IMR-90 (cell line): ENCODE measurements around the gene SNRNP40. TPM values are rescaled to one million over a fixed set of nuclear protein-coding genes. Genes with fewer than 3 reads are reported as not detected.

Experiments
- ATAC-seq: fragments of 200-7000 bp; cut with Tn5 transposase; 2 replicates; pipeline ENCODE4 v1.9.1; 2020; ENCODE audit warnings: low read depth, mild to moderate bottlenecking, moderate library complexity
- BruUV-seq: library from RNA; stranded (reverse); fragments of 400-500 nt; replicated peaks from 2 replicates; lab custom pipeline; 2021; lab: Mats Ljungman, UMichigan
- CTCF ChIA-PET: fragments of 300-600 bp; formaldehyde crosslinking; extraction: SDS; loops from one replicate; lab custom pipeline; 2021; ENCODE audit warnings: antibody characterized with exemption; lab: Yijun Ruan, JAX
- POLR2A ChIA-PET: fragments of 300-600 bp; sonication (Branson Sonifier 250); formaldehyde crosslinking; loops from one replicate; lab custom pipeline; 2022; ENCODE audit warnings: antibody characterized with exemption; ENCODE audit not compliant: unreplicated experiment; lab: Charles Lee
- DNase-seq: peaks from one replicate; pipeline ENCODE4 v3.0.0; 2013
- H2AFZ ChIP-seq: replicated peaks from 2 replicates; pipeline ENCODE3; 2013; ENCODE audit warnings: low read length, mild to moderate bottlenecking; ENCODE audit not compliant: poor library complexity
- H2AK5ac ChIP-seq: 2 replicates; pipeline ENCODE4 v1.6.1; 2013; ENCODE audit warnings: low read depth, low read length, inconsistent platforms
- H2AK9ac ChIP-seq: replicated peaks from 2 replicates; pipeline ENCODE3; 2013; ENCODE audit warnings: mild to moderate bottlenecking, low read depth, low read length, moderate library complexity; ENCODE audit not compliant: poor library complexity
- H2BK120ac ChIP-seq: 2 replicates; pipeline ENCODE4 v1.6.1; 2013; ENCODE audit warnings: low read depth, low read length, inconsistent platforms
- H2BK15ac ChIP-seq: 3 replicates; pipeline ENCODE4 v1.6.1; 2013; ENCODE audit warnings: low read depth, low read length, inconsistent platforms
- H2BK20ac ChIP-seq: 2 replicates; pipeline ENCODE4 v1.6.1; 2013; ENCODE audit warnings: low read depth, mild to moderate bottlenecking, inconsistent platforms, low read length, moderate library complexity
- H2BK5ac ChIP-seq: 2 replicates; pipeline ENCODE4 v1.6.1; 2013; ENCODE audit warnings: mild to moderate bottlenecking, low read depth, low read length, inconsistent platforms; ENCODE audit not compliant: poor library complexity, severe bottlenecking
- H3K14ac ChIP-seq: replicated peaks from 2 replicates; pipeline ENCODE4 v1.6.1; 2013; ENCODE audit warnings: low read depth, low read length, inconsistent platforms
- H3K18ac ChIP-seq: 2 replicates; pipeline ENCODE4 v1.6.1; 2013; ENCODE audit warnings: low read depth, low read length, control low read depth
- H3K23ac ChIP-seq: 2 replicates; pipeline ENCODE4 v1.6.1; 2013; ENCODE audit warnings: low read depth, low read length, inconsistent platforms
- H3K27ac ChIP-seq: 2 replicates; pipeline ENCODE4 v1.5.1; 2013; ENCODE audit warnings: mild to moderate bottlenecking, control low read depth, low read length; ENCODE audit not compliant: insufficient read depth
- H3K27me3 ChIP-seq: 2 replicates; pipeline ENCODE4 v1.6.1; 2013; ENCODE audit warnings: low read length; ENCODE audit not compliant: control insufficient read depth, insufficient read depth
- H3K36me3 ChIP-seq: 2 replicates; pipeline ENCODE4 v1.6.1; 2013; ENCODE audit warnings: low read length, mixed read lengths; ENCODE audit not compliant: control insufficient read depth, insufficient read depth
- H3K4ac ChIP-seq: 2 replicates; pipeline ENCODE4 v1.6.1; 2013; ENCODE audit warnings: low read depth, low read length, inconsistent platforms
- H3K4me1 ChIP-seq: 2 replicates; pipeline ENCODE4 v1.6.1; 2013; ENCODE audit warnings: low read length, mixed read lengths; ENCODE audit not compliant: control insufficient read depth, insufficient read depth
- H3K4me2 ChIP-seq: 2 replicates; pipeline ENCODE4 v1.6.1; 2013; ENCODE audit warnings: low read depth, mild to moderate bottlenecking, control low read depth, low read length, moderate library complexity
- H3K4me3 ChIP-seq: 2 replicates; pipeline ENCODE4 v1.5.1; 2013; ENCODE audit warnings: low read depth, mild to moderate bottlenecking, control low read depth, low read length, moderate library complexity; ENCODE audit not compliant: insufficient read depth
- H3K56ac ChIP-seq: 2 replicates; pipeline ENCODE4 v1.6.1; 2013; ENCODE audit warnings: low read length, inconsistent platforms; ENCODE audit not compliant: insufficient read depth; ENCODE audit errors: extremely low read depth
- H3K79me1 ChIP-seq, 2 experiments: 2 replicates each; pipeline ENCODE4 v1.6.1; 2013; ENCODE audit warnings: low read length in 2 of 2, inconsistent platforms in 1 of 2, low read depth in 1 of 2
- H3K9ac ChIP-seq: 2 replicates; pipeline ENCODE4 v1.6.1; 2013; ENCODE audit warnings: low read depth, low read length, control low read depth
- H3K9me1 ChIP-seq: 2 replicates; pipeline ENCODE4 v1.6.1; 2013; ENCODE audit warnings: low read length, inconsistent platforms; ENCODE audit not compliant: insufficient read depth
- H3K9me3 ChIP-seq: 2 replicates; pipeline ENCODE4 v1.6.1; 2013; ENCODE audit warnings: low read length; ENCODE audit not compliant: control insufficient read depth, insufficient read depth
- H4K20me1 ChIP-seq: 2 replicates; pipeline ENCODE4 v1.6.1; 2013; ENCODE audit warnings: low read length, inconsistent platforms; ENCODE audit not compliant: insufficient read depth
- H4K5ac ChIP-seq: 2 replicates; pipeline ENCODE4 v1.6.1; 2013; ENCODE audit warnings: mild to moderate bottlenecking, low read depth, low read length, control low read depth
- H4K8ac ChIP-seq, 2 experiments: 2 replicates each; pipeline ENCODE4 v1.6.1; 2013; ENCODE audit warnings: low read depth in 2 of 2, low read length in 2 of 2, control low read depth in 1 of 2, inconsistent platforms in 1 of 2
- H4K91ac ChIP-seq: 2 replicates; pipeline ENCODE4 v1.6.1; 2013; ENCODE audit warnings: low read depth, low read length, inconsistent platforms; ENCODE audit not compliant: insufficient read depth
- MAZ ChIP-seq: IDR thresholded peaks from 2 replicates; pipeline ENCODE4 v1.6.1; 2012; ENCODE audit warnings: low read depth, mild to moderate bottlenecking, low read length, improper control_type of control experiment, moderate library complexity, borderline replicate concordance
- MXI1 ChIP-seq: IDR thresholded peaks from 2 replicates; pipeline ENCODE4 v1.6.1; 2012; ENCODE audit warnings: low read depth, mild to moderate bottlenecking, low read length, moderate library complexity, borderline replicate concordance
- NFE2L2 ChIP-seq: fragments of 150-350 bp; IDR thresholded peaks from 2 replicates; pipeline ENCODE4 v1.6.1; 2016; ENCODE audit warnings: low read depth, mild to moderate bottlenecking, low read length
- RAD21 ChIP-seq: IDR thresholded peaks from 2 replicates; pipeline ENCODE4 v1.6.1; 2012; ENCODE audit warnings: low read length, improper control_type of control experiment
- SMC3 ChIP-seq: fragments of 150-350 bp; IDR thresholded peaks from 2 replicates; pipeline ENCODE4 v1.6.1; 2016; ENCODE audit warnings: low read depth, mild to moderate bottlenecking, antibody characterized with exemption, low read length, moderate library complexity
- WGBS, 2 experiments: methylation state at CpG; one replicate each; pipeline versions ENCODE4 v1.1.5 to v1.1.7; 2013; ENCODE audit warnings: missing lambda C conversion rate in 2 of 2; ENCODE audit not compliant: insufficient read length in 1 of 2; ENCODE audit errors: extremely low coverage in 2 of 2; 5-methylcytosine and 5-hydroxymethylcytosine counted together
- dilution Hi-C: fragments of 300-500 bp; cut with HindIII; formaldehyde crosslinking; loops from one replicate; pipeline ENCODE4 v1.14.3; 2018; ENCODE audit warnings: low sequenced_read_pairs; ENCODE audit not compliant: unreplicated experiment
- in situ Hi-C: fragments of 300-500 bp; cut with MboI; formaldehyde crosslinking; loops from 3 replicates; pipeline ENCODE4 v1.14.3; 2019; ENCODE audit warnings: low sequenced_read_pairs, inconsistent platforms, mixed read lengths
- intact Hi-C: fragments of 100-400 bp; cut with micrococcal nuclease; formaldehyde crosslinking; loops from 2 replicates; pipeline ENCODE4 v1.10.0; 2022
- polyA plus RNA-seq, 3 experiments: library from polyadenylated mRNA; depleted of rRNA; stranded (reverse); fragments of >200 nt; gene quantifications; 2 replicates each; pipeline ENCODE4 v1.2.3, GENCODE V29; 2012; ENCODE audit warnings: low replicate concordance in 1 of 3
- total RNA-seq: library from RNA; depleted of rRNA; stranded (reverse); fragments of >200 nt; gene quantifications from 2 replicates; pipeline ENCODE4 v1.2.3, GENCODE V29; 2012
- TF ChIP-seq, protein P1 (sequence below): fragments of 150-350 bp; IDR thresholded peaks from 2 replicates; pipeline ENCODE4 v1.6.1; 2017; ENCODE audit warnings: mild to moderate bottlenecking, antibody characterized with exemption, low read length, low read depth
- TF ChIP-seq, protein P2 (sequence below): conservative IDR thresholded peaks from 2 replicates; pipeline ENCODE4 v1.5.1; 2012; ENCODE audit warnings: mild to moderate bottlenecking, low read depth, low read length, improper control_type of control experiment

The SNRNP40 gene
- total and polyA plus RNA-seq, 2 of the 4 experiments (the other 2 are of a cell fraction), result 52.3 to 178 TPM

DNA sequence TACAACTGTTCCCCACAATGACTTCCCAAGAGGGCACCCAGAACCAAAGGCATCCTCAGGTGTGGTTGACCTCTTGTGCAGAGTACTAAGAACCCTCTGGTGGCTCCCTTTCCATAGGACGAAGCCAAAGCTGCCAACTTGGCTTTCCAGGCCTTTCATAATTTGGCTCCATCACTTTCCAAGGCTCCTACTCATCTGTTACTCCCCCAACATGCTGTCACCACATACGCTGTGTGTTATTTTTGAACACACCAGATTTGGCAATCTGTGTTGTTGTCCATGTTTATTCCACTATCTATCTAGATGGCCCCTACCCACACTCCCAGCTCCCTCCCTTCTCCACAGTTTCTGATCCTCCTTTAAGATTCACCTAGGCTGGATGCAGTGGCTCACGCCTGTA is 46.7 kb downstream of the SNRNP40 start:
- Histone ChIP-seq H2AK5ac (no peak overlapping the region), H4K91ac (no peak overlapping the region), H2BK5ac (no peak overlapping the region), H3K27me3 (peaks cover 6% of the 10 kb centered on the region), H3K4me3 (no peak overlapping the region), H3K4ac (no peak overlapping the region), H3K18ac (no peak overlapping the region), H3K4me1 (no peaks in the 10 kb centered on the region), H2AFZ (no peak overlapping the region), H4K5ac (no peak overlapping the region), H2AK9ac (no peak overlapping the region), H3K4me2 (no peak overlapping the region), H4K8ac (no peak overlapping the region), H3K36me3 (no peaks in the 10 kb centered on the region), H3K9me1 (no peaks in the 10 kb centered on the region), H3K14ac (no peak overlapping the region), H2BK20ac (no peak overlapping the region), H3K79me1 (no peaks in the 10 kb centered on the region), H3K56ac (no peak overlapping the region), H3K27ac (no peak overlapping the region), H2BK120ac (no peak overlapping the region), H2BK15ac (no peak overlapping the region), H3K23ac (no peak overlapping the region), H3K9ac (no peak overlapping the region), H4K20me1 (no peaks in the 10 kb centered on the region), H3K9me3 (no peaks in the 10 kb centered on the region)
- in situ Hi-C loops (no loop called here), dilution Hi-C loops (no loop called here), intact Hi-C loops (no loop called here)
- DNase-seq (no peak), ATAC-seq (no peak)
- ChIA-PET CTCF (no interaction called here), POLR2A (no interaction called here)
- WGBS, 2 experiments, result 86% methylated on average over 1 of the region's 3 CpGs; no CpG with 5 or more reads in 1 of the 2 experiments
- TF ChIP-seq NFE2L2 (no peak), SMC3 (no peak), MAZ (no peak), RAD21 (no peak), MXI1 (no peak)
- TF ChIP-seq, protein P1, sequence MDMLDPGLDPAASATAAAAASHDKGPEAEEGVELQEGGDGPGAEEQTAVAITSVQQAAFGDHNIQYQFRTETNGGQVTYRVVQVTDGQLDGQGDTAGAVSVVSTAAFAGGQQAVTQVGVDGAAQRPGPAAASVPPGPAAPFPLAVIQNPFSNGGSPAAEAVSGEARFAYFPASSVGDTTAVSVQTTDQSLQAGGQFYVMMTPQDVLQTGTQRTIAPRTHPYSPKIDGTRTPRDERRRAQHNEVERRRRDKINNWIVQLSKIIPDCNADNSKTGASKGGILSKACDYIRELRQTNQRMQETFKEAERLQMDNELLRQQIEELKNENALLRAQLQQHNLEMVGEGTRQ, result no peak
- TF ChIP-seq, protein P2, sequence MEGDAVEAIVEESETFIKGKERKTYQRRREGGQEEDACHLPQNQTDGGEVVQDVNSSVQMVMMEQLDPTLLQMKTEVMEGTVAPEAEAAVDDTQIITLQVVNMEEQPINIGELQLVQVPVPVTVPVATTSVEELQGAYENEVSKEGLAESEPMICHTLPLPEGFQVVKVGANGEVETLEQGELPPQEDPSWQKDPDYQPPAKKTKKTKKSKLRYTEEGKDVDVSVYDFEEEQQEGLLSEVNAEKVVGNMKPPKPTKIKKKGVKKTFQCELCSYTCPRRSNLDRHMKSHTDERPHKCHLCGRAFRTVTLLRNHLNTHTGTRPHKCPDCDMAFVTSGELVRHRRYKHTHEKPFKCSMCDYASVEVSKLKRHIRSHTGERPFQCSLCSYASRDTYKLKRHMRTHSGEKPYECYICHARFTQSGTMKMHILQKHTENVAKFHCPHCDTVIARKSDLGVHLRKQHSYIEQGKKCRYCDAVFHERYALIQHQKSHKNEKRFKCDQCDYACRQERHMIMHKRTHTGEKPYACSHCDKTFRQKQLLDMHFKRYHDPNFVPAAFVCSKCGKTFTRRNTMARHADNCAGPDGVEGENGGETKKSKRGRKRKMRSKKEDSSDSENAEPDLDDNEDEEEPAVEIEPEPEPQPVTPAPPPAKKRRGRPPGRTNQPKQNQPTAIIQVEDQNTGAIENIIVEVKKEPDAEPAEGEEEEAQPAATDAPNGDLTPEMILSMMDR, result no peak
- no TSS peak for BruUV-seq
